A172 (cell line): ENCODE measurements around the gene SNX13. TPM values are rescaled to one million over a fixed set of nuclear protein-coding genes. Genes with fewer than 3 reads are reported as not detected.
"Not testable (repeated sequence)": the region's sequence is repeated elsewhere in the genome, so short reads cannot be mapped to it uniquely, and the experiment has no call there.

ENCODE experiments used
- DNase-seq: peaks from one replicate; pipeline ENCODE4 v3.0.0-alpha.2; 2015; ENCODE audit warnings: low spot score
- total RNA-seq: library from RNA; depleted of rRNA; stranded (reverse); fragments of >200 nt; shearing (Covaris generic); gene quantifications from 2 replicates; pipeline ENCODE4 v1.2.3, GENCODE V29; 2014

Gene SNX13
- total RNA-seq, 1 experiment from 2014 or later: 50.4 TPM

GRCh38 chr7:17912536-17913235 is 27.6 kb downstream of the SNX13 start:
- DNase-seq: no peak

DNA sequence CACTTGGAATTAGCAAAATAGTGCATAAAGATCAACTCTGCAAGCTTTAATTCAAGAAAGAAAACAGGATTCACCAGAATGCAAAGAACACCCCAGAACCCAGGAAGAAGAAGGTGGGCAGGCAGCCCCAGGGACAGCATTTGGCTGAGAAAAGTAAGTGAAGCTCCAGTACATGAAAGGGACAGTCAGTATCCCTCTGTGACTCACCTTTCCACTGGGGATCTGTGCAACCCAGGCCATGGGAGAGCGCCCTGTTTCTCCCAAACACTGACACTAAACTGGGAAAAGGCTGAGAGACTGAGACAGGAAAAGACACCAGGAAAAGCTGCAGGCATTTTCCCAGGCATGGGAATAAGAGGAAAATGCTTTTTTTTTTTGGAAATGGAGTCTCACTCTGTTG is 28.2 kb downstream of the SNX13 start:
- no peak for DNase-seq

DNA sequence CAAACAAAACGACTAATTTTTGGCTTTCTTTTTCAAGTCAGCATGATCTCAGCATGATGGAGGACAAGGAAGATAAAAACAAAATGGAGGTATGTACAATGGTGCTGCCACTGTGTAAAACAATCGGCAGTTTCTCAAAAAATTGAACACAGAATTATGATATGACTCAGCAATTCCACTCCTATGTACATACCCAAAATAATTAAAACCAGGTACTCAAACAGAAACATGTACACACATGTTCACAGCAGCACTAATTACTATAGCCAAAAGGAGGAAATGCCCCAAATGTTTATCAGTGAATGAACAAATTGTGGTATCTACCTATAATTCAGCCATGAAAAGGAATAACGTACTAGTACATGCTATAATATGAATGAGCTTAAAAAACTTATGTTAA is 29.9 kb downstream of the SNX13 start:
- DNase-seq: no peak

GRCh38 chr7:17909310-17909709 is 31.0 kb downstream of the SNX13 start:
- DNase-seq: not testable (repeated sequence)

DNA sequence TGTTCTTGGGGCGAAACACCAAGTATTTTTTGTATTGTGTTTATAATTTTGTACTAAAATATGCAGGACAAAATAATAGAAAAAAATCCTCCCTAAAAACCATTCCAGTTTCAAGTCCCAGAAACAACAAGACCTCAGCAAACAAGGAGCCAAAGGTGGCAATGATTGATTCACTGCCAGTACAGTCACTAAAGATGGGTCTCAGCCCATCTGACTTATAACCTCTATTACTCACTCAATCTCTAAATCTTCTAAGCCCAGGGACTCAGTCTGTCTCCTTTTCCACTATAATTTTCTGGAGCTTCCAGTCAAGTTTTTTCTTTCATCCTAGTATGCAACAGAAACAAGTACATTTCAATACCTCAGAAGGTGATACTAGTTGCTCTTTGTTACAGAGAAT is 33.3 kb downstream of the SNX13 start:
- DNase-seq: no peak

DNA sequence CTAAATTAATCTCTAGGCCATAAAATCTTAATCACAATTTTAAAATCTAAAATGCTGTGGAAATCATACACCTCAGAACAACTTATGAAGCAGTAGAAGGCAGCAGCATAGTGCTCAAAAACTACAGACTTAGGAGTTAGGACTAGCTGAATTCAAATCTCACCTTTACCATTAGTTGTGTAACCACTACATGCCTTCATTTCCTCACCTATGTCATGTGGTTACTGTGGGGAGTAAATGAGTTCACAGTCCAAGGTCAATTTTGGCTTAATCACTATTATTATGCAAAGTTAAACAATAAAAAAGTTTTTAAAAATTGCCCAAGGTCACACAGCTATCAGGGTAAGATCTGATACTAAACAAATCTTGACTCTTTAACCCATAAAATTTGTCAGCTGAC is 37.0 kb downstream of the SNX13 start:
- no peak for DNase-seq

DNA sequence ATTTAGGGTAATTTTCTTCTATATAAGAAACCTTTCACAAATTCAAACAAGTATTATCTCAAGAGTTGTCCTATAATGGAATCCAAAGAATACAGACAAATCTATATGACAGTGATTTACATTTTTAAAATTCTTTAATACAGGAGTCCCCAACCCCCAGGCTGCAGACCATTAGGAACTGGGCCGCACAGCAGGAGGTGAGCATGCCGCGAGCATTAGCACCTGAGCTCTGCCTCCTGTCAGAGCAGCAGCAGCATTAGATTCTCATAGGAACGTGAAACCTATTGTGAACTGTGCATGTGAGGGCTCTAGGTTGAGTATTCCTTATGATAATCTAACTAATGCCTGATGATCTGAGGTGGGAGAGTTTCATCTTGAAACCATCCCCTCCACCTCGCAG is 37.7 kb downstream of the SNX13 start:
- DNase-seq: no peak

GRCh38 chr7:17900464-17900863 is 39.8 kb downstream of the SNX13 start:
- no peak for DNase-seq

DNA sequence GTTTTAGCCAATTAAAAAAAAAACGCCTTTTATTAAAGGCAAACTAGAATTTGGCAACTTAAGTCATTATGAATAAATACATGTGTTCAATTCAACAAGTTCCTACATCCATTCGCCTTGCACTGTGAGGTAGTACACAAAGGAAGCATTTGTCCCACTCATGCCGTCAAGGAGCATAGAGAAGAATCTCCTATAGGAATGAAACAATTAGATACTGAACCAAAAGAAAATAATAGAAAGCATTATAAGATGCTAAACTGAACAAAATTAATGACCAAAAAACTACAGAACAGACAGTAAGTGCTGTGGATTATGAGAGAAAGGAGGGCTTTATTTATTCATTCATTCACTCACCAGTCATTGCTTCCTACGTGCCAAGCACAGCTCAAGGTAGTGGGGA is 42.2 kb downstream of the SNX13 start:
- DNase-seq: no peak

GRCh38 chr7:17887286-17887685 is 53.0 kb downstream of the SNX13 start:
- DNase-seq: no peak

DNA sequence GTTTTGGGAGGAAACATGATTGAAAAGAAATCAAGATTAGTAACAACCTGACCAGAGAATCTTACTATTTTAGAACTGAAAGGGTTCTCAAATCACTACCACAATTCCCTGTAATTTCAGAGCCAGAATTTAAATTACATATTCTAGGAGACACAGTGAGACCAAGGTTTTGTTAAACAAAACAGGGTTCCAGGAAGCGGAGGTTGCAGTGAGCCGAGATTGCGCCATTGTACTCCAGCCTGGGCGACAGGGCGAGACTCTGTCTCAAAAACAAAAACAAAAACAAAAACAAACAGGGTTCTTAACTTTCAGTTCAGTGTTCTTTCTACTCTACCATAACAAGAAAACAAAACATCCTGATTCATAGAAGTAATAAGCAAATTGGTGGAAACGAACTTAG is 57.6 kb downstream of the SNX13 start:
- DNase-seq: no peak

GRCh38 chr7:17879075-17879661 is 61.1 kb downstream of the SNX13 start:
- no peak for DNase-seq

DNA sequence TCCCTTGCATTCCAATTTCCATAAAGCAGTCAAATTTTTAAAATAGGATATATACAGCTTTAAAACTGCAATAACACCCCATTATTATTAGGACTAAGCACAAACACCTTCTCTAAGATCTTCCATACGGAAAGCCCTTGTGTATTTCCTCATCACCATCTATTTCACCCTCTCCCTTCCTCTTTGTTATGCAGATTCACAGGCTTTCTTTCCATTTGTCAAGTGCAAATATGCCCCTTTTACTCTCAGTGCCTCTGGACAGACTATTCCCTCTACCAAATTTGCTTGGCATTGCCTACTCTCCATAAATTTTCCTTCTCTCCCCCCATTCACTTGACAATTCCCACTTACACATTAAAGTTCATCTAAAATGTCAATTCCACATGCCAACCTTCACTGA is 61.7 kb downstream of the SNX13 start:
- DNase-seq: no peak

DNA sequence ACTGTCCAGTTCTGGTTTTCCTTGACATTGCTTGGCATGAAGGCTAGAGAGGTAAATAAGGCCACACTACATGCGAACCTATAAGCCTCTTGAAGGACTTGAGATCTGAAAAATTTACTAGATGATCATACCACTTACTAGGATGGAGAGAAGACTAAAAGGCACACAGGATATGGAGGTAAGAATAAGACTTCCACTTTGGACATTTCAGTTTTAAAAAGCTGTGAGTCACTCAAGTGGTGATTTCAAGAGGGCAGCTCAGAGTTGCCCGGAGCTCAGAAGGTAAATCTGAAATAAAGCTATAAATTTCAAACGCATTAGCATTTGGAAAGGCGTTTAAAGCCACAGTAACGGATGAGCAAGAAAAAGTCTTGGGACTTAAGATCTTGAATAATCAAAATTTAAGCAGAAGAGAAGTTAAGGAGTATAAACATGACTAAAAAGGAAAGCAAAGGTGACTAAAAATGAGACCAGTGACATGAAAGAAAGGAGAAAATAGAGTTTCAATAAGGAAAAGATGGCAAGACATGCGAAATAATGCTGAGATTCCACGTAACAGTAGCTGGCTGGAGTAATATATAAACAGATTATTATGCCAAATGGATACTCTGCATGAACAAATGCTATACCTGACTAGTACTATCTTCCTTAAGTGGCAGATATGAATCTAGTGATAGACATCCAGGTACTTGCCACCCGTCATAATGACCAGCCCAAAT is 68.3 kb downstream of the SNX13 start:
- no peak for DNase-seq

- DNase-seq: no peak
Measured at GRCh38 chr7:17870406-17870805, 69.9 kb downstream of the SNX13 start.

GRCh38 chr7:17863809-17864143 is 76.5 kb downstream of the SNX13 start:
- DNase-seq: no peak

GRCh38 chr7:17863095-17863808 is 77.0 kb downstream of the SNX13 start:
- DNase-seq: no peak

GRCh38 chr7:17856251-17856650 is 84.0 kb downstream of the SNX13 start:
- no peak for DNase-seq

DNA sequence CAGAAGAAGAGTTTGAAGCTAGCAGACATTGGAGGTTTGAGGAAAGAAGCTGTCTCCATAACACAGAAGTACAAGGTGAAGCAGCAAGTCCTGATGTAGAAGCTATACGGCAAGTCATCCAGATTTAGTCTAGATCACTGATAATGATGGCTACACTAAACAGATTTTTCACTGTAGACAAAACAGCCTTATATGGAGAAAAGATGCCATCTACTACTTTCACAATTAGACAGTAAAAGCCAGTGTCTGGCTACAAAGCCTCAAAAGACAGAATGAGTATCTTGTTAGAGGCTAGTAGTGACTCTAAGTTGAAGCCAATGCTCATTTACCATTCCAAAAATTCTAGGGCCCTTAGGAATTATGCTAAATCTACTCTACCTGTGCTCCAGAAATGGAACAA is 85.1 kb downstream of the SNX13 start:
- DNase-seq: no peak

DNA sequence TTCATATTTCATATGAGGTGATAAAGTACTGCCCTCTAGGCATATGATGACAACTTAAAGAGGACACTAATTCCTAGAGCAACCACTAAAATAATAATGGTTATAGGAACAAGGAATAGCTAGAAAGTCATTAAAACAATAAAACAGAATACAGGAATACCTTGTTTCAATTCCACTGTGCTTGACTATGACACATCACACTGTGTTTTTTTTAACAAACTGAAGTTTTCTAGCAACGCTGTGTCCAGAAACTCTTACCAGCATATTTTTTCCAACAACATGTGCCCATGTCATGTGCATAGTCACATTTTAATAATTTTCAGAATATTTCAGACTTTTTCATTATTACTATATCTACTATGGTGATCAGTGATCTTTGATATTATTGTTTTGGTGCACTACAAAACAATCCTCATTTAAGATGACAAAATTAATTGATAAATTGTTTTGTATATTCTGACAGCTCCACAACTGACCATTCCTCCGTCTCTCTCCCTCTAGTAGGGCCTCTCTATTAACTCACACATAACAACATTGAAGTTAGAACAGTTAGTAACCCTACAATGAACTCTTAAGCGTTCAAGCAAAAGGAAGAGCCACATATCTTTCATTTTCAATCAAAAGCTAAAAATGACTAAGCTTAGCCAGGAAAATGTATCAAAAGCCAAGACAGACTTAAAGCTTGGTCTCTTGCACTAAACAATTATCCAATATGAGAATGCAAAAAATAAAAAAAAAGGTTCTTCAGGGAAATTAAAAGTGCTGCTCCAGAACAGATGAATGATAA is 85.8 kb downstream of the SNX13 start:
- DNase-seq: no peak

DNA sequence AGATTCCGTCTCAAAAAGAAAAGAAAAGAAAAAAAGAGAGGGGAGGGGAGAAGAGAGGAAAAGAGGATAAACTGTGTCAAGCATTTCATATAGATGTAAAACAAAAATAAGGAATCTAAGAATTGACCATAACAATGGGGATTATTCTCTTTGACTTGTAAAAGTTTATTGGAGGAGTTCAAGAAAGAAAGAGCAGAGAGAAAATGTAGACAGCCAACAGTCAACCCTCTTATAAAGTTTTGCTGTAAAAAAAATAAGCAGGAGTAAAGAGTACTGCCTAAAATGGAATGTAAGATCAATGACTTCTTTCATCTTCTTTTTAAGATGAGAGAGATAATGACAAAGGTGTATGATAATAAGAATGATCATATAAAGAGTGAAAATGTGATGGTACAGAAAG is 87.9 kb downstream of the SNX13 start:
- DNase-seq: no peak

DNA sequence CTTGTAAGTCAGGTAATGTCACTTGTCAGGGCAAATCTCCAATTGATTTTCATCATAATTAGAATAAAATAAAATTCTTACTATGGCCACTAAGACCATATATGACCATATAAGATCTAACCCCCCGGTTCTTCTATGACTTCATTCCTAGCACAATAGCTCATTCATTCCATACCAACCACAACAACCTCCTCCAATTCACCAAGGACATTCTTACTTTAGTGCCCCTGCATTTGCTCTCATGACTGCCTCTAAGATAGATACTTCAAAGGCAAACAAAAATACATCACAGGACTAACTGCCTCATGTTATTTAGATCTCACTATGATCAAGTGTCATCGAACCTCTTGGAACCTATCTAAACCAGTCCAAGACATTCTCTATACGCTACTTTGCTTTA is 90.8 kb downstream of the SNX13 start:
- peak; percentile 23 for DNase-seq
